Measurements from ENCODE around the gene DHX40.

- no peak for TF ChIP-seq CTCF (IDR thresholded peaks at IDR 0.05)
- TF ChIP-seq POLR2A (IDR thresholded peaks at IDR 0.05): no peak
- no peak for TF ChIP-seq POLR2AphosphoS5 (IDR thresholded peaks at IDR 0.05)
- TF ChIP-seq EP300 (IDR thresholded peaks at IDR 0.05): no peak
These were observed 69.5 kb downstream of the DHX40 start for GRCh38 chr17:59634632-59635541.
